ENCODE data around the gene SH3BP4.

DNA sequence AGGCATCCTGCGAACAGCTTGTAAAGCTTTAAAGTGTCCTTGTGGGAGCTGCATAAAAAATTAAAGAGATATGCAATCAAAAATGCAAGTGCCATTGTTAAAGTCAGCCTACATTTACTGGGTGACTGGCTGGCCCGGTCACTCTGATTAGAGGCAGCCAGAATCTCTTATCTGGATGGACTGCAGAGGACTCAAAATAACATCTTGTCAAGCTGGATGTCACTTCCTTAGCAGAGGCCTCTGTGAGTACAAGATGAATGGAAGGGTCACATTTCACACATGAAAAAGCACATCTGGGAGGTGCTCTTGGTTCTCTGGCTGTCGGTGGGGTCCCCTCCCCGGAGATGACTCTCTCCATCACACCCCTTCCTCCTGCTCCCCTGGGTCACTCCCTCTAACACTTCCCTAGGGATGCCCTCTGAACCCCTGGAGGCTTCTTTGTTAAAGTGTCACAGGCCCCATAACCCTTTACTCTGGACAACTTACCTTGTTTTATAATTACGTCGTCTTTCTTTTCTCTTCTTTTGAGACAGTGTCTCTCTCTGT is 122.1 kb downstream of the SH3BP4 start:
- TF ChIP-seq, protein P1, sequence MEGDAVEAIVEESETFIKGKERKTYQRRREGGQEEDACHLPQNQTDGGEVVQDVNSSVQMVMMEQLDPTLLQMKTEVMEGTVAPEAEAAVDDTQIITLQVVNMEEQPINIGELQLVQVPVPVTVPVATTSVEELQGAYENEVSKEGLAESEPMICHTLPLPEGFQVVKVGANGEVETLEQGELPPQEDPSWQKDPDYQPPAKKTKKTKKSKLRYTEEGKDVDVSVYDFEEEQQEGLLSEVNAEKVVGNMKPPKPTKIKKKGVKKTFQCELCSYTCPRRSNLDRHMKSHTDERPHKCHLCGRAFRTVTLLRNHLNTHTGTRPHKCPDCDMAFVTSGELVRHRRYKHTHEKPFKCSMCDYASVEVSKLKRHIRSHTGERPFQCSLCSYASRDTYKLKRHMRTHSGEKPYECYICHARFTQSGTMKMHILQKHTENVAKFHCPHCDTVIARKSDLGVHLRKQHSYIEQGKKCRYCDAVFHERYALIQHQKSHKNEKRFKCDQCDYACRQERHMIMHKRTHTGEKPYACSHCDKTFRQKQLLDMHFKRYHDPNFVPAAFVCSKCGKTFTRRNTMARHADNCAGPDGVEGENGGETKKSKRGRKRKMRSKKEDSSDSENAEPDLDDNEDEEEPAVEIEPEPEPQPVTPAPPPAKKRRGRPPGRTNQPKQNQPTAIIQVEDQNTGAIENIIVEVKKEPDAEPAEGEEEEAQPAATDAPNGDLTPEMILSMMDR (IDR thresholded peaks at IDR 0.05; ENCODE audit: low read depth, low read length, poor library complexity, severe bottlenecking), result no peak
- TF ChIP-seq EZH2phosphoT487 (IDR thresholded peaks at IDR 0.05; ENCODE audit: borderline replicate concordance, low read length), result no peak
